Body of pancreas (tissue), 4 donors: ENCODE measurements around the gene TMEM101. TPM values are rescaled to one million over a fixed set of nuclear protein-coding genes. Genes with fewer than 3 reads are reported as not detected.

ENCODE experiments used
- ATAC-seq: fragments of 150-250 bp; one replicate; pipeline ENCODE4 v1.9.1; 2016
- DNase-seq, 4 donors: peaks; one replicate each; pipeline ENCODE4 v3.0.0-alpha.2; 2019
- H3K27ac ChIP-seq, 4 donors: fragments of 200-600 bp; sonication (generic); 1 replicate in 3 of 4; 2 replicates in 1 of 4; pipeline versions ENCODE4 v1.5.1 to v1.6.1; 2016 to 2019; ENCODE audit warnings: mild to moderate bottlenecking in 1 of 4, mixed read lengths in 1 of 4, moderate library complexity in 1 of 4
- H3K27me3 ChIP-seq, 2 donors: fragments of 200-600 bp; sonication (generic); one replicate each; pipeline ENCODE4 v1.6.0; 2016; ENCODE audit warnings: mild to moderate bottlenecking in 1 of 2
- H3K36me3 ChIP-seq, 2 donors: fragments of 200-600 bp; sonication (generic); replicated peaks in 1 of 2; 2 replicates each; pipeline ENCODE4 v1.5.1; 2016; ENCODE audit warnings: low read depth in 2 of 2; ENCODE audit not compliant: insufficient read depth in 1 of 2
- H3K4me1 ChIP-seq: fragments of 200-600 bp; sonication (generic); one replicate; pipeline ENCODE4 v1.6.0; 2016
- H3K4me3 ChIP-seq, 2 donors: fragments of 200-600 bp; sonication (generic); 1 replicate in 1 of 2; 2 replicates in 1 of 2; pipeline ENCODE4 v1.5.1; 2016 to 2019
- H3K9me3 ChIP-seq, 3 donors: fragments of 200-600 bp; sonication (generic); 1 replicate in 2 of 3; 2 replicates in 1 of 3; pipeline ENCODE4 v1.5.1; 2016
- POLR2A ChIP-seq, 3 donors: fragments of 450-650 bp; IDR thresholded peaks; one replicate each; pipeline ENCODE4 v1.6.1; 2016; ENCODE audit warnings: antibody characterized with exemption in 3 of 3, mild to moderate bottlenecking in 2 of 3
- WGBS, 2 donors: methylation state at CpG; one replicate each; pipeline ENCODE4 v1.1.5; 2017; 5-methylcytosine and 5-hydroxymethylcytosine counted together
- intact Hi-C: fragments of 100-400 bp; cut with DNase I; formaldehyde crosslinking; loops from one replicate; pipeline ENCODE4 v1.15.1; 2023
- total RNA-seq, 2 donors: library from RNA; depleted of rRNA; stranded (reverse); fragments of >200 nt; gene quantifications; one replicate each; pipeline ENCODE4 v1.1.0, GENCODE V29; 2016
- TF ChIP-seq, protein P1 (sequence below), 7 experiments: fragments of 450-650 bp in 4 of 7; fragments of 200-600 bp in 3 of 7; sonication (generic) in 3 of 7; IDR thresholded peaks; one replicate each; pipeline ENCODE4 v1.5.1; 2016 to 2019; ENCODE audit warnings: antibody characterized with exemption in 7 of 7

The TMEM101 gene
- total RNA-seq, 2 donors from 2014 or later, result 22.6 to 26.7 TPM

DNA sequence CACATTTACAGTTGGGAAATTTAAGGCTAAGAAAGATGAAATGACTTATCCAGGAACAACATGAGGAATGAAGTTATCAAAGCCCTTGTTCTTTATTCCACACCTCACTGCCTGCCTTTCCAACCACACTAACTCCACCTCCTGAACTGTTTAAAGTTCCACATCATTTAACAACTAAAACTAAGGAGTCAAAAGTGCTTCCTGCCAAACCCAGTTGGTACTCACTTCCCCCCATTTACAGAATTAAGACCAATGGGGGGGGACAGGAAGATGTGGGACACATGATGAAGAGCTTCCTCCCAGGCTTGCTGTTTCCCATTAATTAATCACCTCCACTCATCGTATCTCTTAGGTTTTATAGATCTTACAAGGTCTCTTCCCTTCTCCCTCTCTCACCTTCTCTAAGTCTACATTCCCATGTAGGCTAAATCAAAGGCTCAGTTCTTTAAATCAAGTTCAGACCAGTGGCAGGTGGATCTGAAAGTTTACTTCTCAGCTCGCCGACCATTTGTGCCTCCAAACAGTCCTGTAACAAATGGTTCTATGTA is 19.2 kb upstream of the TMEM101 start:
- Histone ChIP-seq H3K36me3 (peaks cover 0 to 16% of the 10 kb centered on the region in 2 donors), H3K27me3 (no peaks in the 10 kb centered on the region), H3K27ac (no peak overlapping the region), H3K4me3 (no peak overlapping the region), H3K9me3 (no peaks in the 10 kb centered on the region), H3K4me1 (no peaks in the 10 kb centered on the region)
- intact Hi-C loops, result no loop called here
- no peak for DNase-seq
- TF ChIP-seq, protein P1, sequence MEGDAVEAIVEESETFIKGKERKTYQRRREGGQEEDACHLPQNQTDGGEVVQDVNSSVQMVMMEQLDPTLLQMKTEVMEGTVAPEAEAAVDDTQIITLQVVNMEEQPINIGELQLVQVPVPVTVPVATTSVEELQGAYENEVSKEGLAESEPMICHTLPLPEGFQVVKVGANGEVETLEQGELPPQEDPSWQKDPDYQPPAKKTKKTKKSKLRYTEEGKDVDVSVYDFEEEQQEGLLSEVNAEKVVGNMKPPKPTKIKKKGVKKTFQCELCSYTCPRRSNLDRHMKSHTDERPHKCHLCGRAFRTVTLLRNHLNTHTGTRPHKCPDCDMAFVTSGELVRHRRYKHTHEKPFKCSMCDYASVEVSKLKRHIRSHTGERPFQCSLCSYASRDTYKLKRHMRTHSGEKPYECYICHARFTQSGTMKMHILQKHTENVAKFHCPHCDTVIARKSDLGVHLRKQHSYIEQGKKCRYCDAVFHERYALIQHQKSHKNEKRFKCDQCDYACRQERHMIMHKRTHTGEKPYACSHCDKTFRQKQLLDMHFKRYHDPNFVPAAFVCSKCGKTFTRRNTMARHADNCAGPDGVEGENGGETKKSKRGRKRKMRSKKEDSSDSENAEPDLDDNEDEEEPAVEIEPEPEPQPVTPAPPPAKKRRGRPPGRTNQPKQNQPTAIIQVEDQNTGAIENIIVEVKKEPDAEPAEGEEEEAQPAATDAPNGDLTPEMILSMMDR (IDR thresholded peaks at IDR 0.05), result no peak
- no peak for TF ChIP-seq POLR2A (IDR thresholded peaks at IDR 0.05)
- ATAC-seq, result no peak
- 55 to 71% methylated on average over 3 of the region's 3 CpGs for WGBS, 2 donors

DNA sequence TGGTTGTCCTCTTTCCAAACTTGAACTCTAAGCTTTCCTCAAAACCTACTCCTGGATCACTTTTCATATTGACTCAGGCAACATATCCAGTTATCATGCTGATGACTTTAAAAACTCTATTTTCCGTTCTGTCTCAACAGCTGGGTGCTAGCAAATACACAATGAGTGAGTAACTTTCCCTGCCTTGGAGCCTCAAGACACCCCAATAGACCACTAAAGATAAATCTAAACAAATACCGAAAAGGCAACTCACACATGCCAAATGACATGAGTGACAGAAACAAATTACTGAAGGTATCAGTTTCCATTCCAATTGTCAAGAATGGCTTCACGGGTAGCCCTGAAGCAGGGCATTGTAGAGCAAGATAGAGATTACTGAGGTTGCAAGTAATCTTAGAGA is 15.7 kb upstream of the TMEM101 start:
- H3K4me3 ChIP-seq, result no peak overlapping the region
- H3K27me3 ChIP-seq, result no peaks in the 10 kb centered on the region
- H3K27ac ChIP-seq, result no peak overlapping the region
- TF ChIP-seq POLR2A (IDR thresholded peaks at IDR 0.05), result no peak
- TF ChIP-seq, protein P1 (IDR thresholded peaks at IDR 0.05), result no peak
- no peaks in the 10 kb centered on the region for H3K4me1 ChIP-seq
- DNase-seq (no peak), ATAC-seq (no peak)
- intact Hi-C loops, result no loop called here
- no peaks in the 10 kb centered on the region for H3K36me3 ChIP-seq
- no peaks in the 10 kb centered on the region for H3K9me3 ChIP-seq
- 86% methylated on average over 3 of the region's 3 CpGs for WGBS, 2 donors

DNA sequence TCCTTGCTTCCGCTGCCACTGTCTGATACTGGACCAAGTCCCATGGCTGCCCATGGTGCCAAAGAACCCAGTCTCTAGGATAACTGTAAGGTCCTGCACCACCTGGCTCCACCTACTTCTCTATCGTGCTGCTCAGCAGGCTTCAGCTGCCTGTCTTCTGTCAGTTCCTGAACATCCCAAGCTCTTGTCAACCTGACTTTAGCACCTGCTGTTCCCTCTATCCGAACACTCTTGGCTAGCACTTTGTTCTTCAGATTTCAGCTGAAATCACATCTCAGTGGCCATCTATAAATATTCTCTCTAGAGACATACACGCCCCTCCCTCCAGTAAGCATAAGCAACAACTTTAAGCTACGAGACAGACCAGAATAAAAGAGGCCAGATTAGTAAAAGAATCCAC is 15.0 kb upstream of the TMEM101 start:
- TF ChIP-seq POLR2A (IDR thresholded peaks at IDR 0.05), result no peak
- TF ChIP-seq, protein P1 (IDR thresholded peaks at IDR 0.05), result no peak
- Histone ChIP-seq H3K4me3 (no peak overlapping the region), H3K9me3 (no peaks in the 10 kb centered on the region), H3K36me3 (no peaks in the 10 kb centered on the region), H3K4me1 (no peaks in the 10 kb centered on the region), H3K27ac (no peak overlapping the region), H3K27me3 (no peaks in the 10 kb centered on the region)
- WGBS, 2 donors, result 82 to 91% methylated on average over 5 of the region's 5 CpGs
- intact Hi-C loops, result no loop called here
- no peak for DNase-seq
- ATAC-seq, result no peak

DNA sequence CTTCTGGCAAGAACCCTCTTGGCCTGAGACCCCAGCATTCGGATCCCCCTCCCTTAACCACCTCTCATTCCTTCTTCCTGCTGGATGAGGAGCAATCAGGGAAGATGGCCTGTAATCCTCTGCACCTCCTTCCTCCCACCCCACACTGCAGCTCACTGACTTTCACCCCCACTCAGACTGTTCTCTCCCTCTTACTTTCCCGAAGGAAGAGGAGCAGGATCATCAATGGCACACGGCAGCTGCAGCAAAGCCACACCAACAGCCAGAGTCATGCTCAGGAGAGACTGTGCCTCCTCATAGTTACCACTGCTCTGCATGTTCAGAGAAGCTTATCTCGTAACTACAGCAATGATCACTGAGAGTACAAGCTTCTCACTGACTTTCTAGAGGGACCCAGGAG is 10.1 kb upstream of the TMEM101 start:
- no peak for TF ChIP-seq POLR2A (IDR thresholded peaks at IDR 0.05)
- TF ChIP-seq, protein P1 (IDR thresholded peaks at IDR 0.05), result no peak
- 84 to 91% methylated on average over 4 of the region's 4 CpGs for WGBS, 2 donors
- H3K9me3 ChIP-seq, result no peaks in the 10 kb centered on the region
- intact Hi-C loops, result no loop called here
- no peak for ATAC-seq
- no peak overlapping the region for H3K27ac ChIP-seq
- no peaks in the 10 kb centered on the region for H3K4me1 ChIP-seq
- H3K36me3 ChIP-seq, result no peaks in the 10 kb centered on the region
- DNase-seq, result no peak
- H3K4me3 ChIP-seq, result no peak overlapping the region
- H3K27me3 ChIP-seq, result no peaks in the 10 kb centered on the region

DNA sequence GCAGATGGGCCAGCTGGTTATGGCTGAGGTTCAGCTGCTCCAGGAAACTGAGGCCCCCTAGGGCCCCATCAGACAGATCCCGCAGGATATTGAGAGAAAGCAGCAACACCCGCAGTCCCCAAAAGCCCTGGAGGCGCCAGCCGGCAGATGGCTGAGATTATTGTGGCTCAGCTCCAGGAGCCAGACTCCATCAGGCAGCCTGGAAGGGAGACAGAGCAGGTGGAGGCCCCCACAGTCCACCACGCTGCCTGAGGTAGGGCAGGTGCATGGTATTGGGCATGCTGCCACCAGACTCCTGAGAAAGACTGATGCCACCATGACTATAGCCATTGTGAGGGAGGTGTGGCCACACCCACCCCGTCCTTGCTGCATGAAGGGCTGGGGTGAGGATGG is 9.5 kb upstream of the TMEM101 start:
- no peak for DNase-seq
- WGBS, 2 donors, result 75 to 88% methylated on average over 1 to 6 of the region's 6 CpGs
- Histone ChIP-seq H3K27ac (no peak overlapping the region), H3K27me3 (no peaks in the 10 kb centered on the region), H3K9me3 (no peaks in the 10 kb centered on the region), H3K4me1 (no peaks in the 10 kb centered on the region), H3K36me3 (no peaks in the 10 kb centered on the region), H3K4me3 (no peak overlapping the region)
- intact Hi-C loops, result no loop called here
- TF ChIP-seq, protein P1 (IDR thresholded peaks at IDR 0.05), result no peak
- TF ChIP-seq POLR2A (IDR thresholded peaks at IDR 0.05), result no peak
- peak; percentile 24 for ATAC-seq
